ENCODE results near the gene SMCHD1. TPM values are rescaled to one million over a fixed set of nuclear protein-coding genes. Genes with fewer than 3 reads are reported as not detected.

Gene SMCHD1
- total RNA-seq, 1 donor from 2014 or later, result 25.9 TPM

DNA sequence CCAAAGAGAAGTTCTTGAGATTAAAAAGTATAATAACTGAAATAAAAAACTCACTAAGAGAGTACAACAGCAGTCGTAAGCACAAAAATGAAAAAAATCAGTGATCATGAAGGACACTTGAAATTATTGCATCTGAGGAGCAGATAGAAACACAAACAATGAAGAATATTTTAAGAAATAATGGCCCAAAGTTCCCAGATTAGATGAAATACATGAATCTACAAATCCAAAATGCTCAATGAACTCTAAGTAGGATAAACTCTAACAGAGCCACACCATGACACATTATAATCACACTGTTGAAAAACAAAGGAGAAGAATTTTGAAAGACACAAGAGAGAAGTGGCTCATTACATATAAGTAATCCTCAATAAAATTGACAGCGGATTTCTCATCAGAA, 159.4 kb downstream of the SMCHD1 start:
- no peak overlapping the region for H3K4me3 ChIP-seq (ENCODE audit: low read depth, low read length)
- TF ChIP-seq, protein P1, sequence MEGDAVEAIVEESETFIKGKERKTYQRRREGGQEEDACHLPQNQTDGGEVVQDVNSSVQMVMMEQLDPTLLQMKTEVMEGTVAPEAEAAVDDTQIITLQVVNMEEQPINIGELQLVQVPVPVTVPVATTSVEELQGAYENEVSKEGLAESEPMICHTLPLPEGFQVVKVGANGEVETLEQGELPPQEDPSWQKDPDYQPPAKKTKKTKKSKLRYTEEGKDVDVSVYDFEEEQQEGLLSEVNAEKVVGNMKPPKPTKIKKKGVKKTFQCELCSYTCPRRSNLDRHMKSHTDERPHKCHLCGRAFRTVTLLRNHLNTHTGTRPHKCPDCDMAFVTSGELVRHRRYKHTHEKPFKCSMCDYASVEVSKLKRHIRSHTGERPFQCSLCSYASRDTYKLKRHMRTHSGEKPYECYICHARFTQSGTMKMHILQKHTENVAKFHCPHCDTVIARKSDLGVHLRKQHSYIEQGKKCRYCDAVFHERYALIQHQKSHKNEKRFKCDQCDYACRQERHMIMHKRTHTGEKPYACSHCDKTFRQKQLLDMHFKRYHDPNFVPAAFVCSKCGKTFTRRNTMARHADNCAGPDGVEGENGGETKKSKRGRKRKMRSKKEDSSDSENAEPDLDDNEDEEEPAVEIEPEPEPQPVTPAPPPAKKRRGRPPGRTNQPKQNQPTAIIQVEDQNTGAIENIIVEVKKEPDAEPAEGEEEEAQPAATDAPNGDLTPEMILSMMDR (conservative IDR thresholded peaks at IDR 0.05; ENCODE audit: low read depth, low read length), result no peak
- DNase-seq (ENCODE audit: low read depth), result no peak

DNA sequence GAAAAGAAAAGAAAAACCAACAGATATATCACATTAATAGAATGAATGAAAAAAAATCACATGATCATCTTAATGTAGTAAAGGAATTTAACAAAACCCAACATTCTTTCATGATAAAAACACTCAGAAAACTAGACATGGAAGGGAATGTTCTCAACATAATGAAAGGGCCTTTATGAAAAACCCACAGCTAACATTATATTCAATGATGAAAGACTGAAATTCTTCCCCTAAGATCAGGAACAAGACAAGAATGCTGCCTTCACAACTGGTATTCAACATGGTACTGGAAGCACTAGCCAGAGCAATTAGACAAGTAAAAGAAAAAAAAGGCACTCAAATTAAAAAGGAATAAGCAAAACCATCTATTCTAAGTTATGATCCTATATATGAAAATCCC, 162.8 kb downstream of the SMCHD1 start:
- DNase-seq (ENCODE audit: low read depth), result no peak
- H3K4me3 ChIP-seq (ENCODE audit: low read depth, low read length), result no peak overlapping the region
- TF ChIP-seq, protein P1 (conservative IDR thresholded peaks at IDR 0.05; ENCODE audit: low read depth, low read length), result no peak

DNA sequence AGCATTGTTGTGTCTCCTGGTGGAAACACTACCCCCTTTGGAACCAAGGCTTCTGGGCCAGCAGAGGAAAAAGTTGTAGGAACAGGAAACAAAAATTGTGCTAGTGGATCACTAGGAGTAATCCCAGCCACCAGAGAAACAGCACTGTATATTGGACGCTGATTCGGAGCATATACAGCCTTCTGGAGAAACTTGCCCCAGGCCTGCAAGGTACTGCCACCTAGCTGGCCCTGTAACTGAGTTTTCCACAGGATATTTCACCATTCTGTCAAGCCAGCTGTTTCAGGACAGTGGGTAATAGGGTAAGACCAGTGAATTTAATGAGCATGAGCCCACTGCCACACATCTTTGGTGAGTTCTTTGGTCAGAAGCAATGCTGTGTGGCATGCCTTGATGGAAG, 166.2 kb downstream of the SMCHD1 start:
- TF ChIP-seq, protein P1 (conservative IDR thresholded peaks at IDR 0.05; ENCODE audit: low read depth, low read length), result no peak
- no peak for DNase-seq (ENCODE audit: low read depth)
- H3K4me3 ChIP-seq (ENCODE audit: low read depth, low read length), result no peak overlapping the region

DNA sequence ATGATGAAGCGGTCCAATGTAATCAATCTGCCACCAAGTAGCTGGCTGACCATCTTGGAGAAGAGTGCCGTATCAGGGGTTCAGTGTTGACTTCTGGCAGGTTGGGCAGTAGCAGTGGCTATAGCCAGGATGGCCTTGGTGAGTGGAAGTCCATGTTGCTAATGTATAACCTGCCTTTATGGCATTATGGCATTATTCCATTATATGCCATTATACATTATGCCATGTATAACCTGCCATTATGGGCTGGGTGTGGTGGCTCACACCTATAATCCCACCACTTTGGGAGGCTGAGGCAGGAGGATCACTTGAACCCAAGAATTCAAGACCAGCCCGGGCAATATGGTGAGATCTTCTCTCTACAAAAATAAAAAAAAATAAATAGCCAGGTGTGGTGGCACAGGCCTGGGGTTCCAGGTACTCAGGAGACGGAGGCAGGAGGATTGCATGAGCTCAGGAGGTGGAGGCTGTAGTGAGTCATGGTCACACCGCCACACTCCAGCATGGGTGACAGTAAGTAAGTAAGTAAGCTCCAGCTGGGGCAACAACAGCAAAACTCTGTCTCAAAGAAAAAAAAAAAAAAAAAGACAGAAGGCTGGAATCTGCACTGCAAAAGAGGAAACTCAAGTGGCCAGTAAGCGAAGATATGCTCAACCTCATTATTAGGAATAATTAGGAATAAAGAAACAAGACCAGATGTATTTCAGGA, 166.8 kb downstream of the SMCHD1 start:
- TF ChIP-seq, protein P1 (conservative IDR thresholded peaks at IDR 0.05; ENCODE audit: low read depth, low read length), result no peak
- DNase-seq (ENCODE audit: low read depth), result no peak
- H3K4me3 ChIP-seq (ENCODE audit: low read depth, low read length), result no peak overlapping the region

DNA sequence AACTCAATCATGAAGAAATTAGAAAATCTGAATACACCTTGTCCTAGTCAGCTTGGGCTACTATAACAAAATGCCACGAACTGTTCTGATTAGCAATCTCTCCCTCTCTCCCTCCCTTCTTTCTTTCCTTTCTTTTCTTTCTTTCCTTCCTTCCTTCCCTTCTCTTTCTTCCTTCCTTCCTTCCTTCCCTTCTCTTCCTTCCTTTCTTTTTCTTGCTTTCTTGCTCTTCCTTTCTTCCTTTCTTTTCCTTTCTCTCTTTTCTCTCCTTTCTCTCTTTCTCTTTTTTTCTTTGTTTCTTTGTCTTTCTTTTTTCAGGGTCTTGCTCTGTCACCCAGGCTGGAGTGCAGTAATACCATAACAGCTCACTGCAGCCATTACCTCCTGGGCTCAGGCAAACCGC, 167.7 kb downstream of the SMCHD1 start:
- TF ChIP-seq, protein P1 (conservative IDR thresholded peaks at IDR 0.05; ENCODE audit: low read depth, low read length), result no peak
- no peak for DNase-seq (ENCODE audit: low read depth)
- no peak overlapping the region for H3K4me3 ChIP-seq (ENCODE audit: low read depth, low read length)

DNA sequence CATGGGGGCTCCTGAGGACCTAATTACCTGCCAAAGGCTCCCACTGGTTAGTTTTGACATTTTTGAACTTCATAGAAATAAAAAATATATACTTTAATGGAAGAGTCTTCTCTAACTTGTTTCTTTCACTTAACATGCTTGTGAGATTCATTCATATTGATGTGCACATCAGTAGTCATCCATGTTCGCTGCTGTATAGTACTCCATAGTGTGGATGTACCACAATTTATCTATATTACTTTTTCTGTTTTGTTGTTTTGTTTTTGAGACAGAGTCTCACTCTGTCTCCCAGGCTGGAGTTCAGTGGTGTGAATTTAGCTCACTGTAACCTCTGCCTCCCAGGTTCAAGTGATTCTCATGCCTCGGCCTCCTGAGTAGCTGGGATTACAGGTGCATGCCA, 168.4 kb downstream of the SMCHD1 start:
- H3K4me3 ChIP-seq (ENCODE audit: low read depth, low read length), result no peak overlapping the region
- TF ChIP-seq, protein P1 (conservative IDR thresholded peaks at IDR 0.05; ENCODE audit: low read depth, low read length), result no peak
- no peak for DNase-seq (ENCODE audit: low read depth)

DNA sequence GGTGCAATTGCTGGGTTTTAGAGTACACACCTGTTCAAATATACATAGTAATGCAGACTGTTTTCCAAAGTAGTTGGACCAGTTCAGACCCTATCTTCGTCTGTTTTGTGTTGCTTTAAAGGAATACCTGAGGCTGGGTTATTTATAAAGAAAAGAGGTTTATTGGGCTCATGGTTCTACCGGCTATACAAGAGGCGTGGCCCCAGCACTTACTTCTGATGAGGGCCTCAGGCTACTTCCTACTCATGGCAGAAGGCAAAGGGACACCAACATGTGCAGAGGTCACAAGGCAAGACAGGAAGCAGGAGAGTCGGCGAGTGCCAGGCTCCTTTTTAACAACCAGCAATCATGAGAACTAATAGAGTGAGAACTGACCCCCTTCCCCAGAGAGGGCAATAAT, 169.3 kb downstream of the SMCHD1 start:
- DNase-seq (ENCODE audit: low read depth), result no peak
- TF ChIP-seq, protein P1 (conservative IDR thresholded peaks at IDR 0.05; ENCODE audit: low read depth, low read length), result no peak
- H3K4me3 ChIP-seq (ENCODE audit: low read depth, low read length), result no peak overlapping the region
